Body of pancreas (tissue), 4 donors: Measurements from ENCODE around the gene B3GALT5. TPM values are rescaled to one million over a fixed set of nuclear protein-coding genes. Genes with fewer than 3 reads are reported as not detected.

ENCODE experiments used
- ATAC-seq: fragments of 150-250 bp; one replicate; pipeline ENCODE4 v1.9.1; 2016
- DNase-seq, 4 donors: peaks; one replicate each; pipeline ENCODE4 v3.0.0-alpha.2; 2019
- H3K27ac ChIP-seq, 4 donors: fragments of 200-600 bp; sonication (generic); 1 replicate in 3 of 4; 2 replicates in 1 of 4; pipeline versions ENCODE4 v1.5.1 to v1.6.1; 2016 to 2019; ENCODE audit warnings: mild to moderate bottlenecking in 1 of 4, mixed read lengths in 1 of 4, moderate library complexity in 1 of 4
- H3K27me3 ChIP-seq, 2 donors: fragments of 200-600 bp; sonication (generic); one replicate each; pipeline ENCODE4 v1.6.0; 2016; ENCODE audit warnings: mild to moderate bottlenecking in 1 of 2
- H3K36me3 ChIP-seq, 2 donors: fragments of 200-600 bp; sonication (generic); replicated peaks in 1 of 2; 2 replicates each; pipeline ENCODE4 v1.5.1; 2016; ENCODE audit warnings: low read depth in 2 of 2; ENCODE audit not compliant: insufficient read depth in 1 of 2
- H3K4me1 ChIP-seq: fragments of 200-600 bp; sonication (generic); one replicate; pipeline ENCODE4 v1.6.0; 2016
- H3K4me3 ChIP-seq, 2 donors: fragments of 200-600 bp; sonication (generic); 1 replicate in 1 of 2; 2 replicates in 1 of 2; pipeline ENCODE4 v1.5.1; 2016 to 2019
- H3K9me3 ChIP-seq, 3 donors: fragments of 200-600 bp; sonication (generic); 1 replicate in 2 of 3; 2 replicates in 1 of 3; pipeline ENCODE4 v1.5.1; 2016
- POLR2A ChIP-seq, 3 donors: fragments of 450-650 bp; IDR thresholded peaks; one replicate each; pipeline ENCODE4 v1.6.1; 2016; ENCODE audit warnings: antibody characterized with exemption in 3 of 3, mild to moderate bottlenecking in 2 of 3
- WGBS, 2 donors: methylation state at CpG; one replicate each; pipeline ENCODE4 v1.1.5; 2017; 5-methylcytosine and 5-hydroxymethylcytosine counted together
- intact Hi-C: fragments of 100-400 bp; cut with DNase I; formaldehyde crosslinking; loops from one replicate; pipeline ENCODE4 v1.15.1; 2023
- total RNA-seq, 2 donors: library from RNA; depleted of rRNA; stranded (reverse); fragments of >200 nt; gene quantifications; one replicate each; pipeline ENCODE4 v1.1.0, GENCODE V29; 2016
- TF ChIP-seq, protein P1 (sequence below), 7 experiments: fragments of 450-650 bp in 4 of 7; fragments of 200-600 bp in 3 of 7; sonication (generic) in 3 of 7; IDR thresholded peaks; one replicate each; pipeline ENCODE4 v1.5.1; 2016 to 2019; ENCODE audit warnings: antibody characterized with exemption in 7 of 7

The B3GALT5 gene
- total RNA-seq, 2 donors from 2014 or later, result 4.9 to 5.6 TPM

DNA sequence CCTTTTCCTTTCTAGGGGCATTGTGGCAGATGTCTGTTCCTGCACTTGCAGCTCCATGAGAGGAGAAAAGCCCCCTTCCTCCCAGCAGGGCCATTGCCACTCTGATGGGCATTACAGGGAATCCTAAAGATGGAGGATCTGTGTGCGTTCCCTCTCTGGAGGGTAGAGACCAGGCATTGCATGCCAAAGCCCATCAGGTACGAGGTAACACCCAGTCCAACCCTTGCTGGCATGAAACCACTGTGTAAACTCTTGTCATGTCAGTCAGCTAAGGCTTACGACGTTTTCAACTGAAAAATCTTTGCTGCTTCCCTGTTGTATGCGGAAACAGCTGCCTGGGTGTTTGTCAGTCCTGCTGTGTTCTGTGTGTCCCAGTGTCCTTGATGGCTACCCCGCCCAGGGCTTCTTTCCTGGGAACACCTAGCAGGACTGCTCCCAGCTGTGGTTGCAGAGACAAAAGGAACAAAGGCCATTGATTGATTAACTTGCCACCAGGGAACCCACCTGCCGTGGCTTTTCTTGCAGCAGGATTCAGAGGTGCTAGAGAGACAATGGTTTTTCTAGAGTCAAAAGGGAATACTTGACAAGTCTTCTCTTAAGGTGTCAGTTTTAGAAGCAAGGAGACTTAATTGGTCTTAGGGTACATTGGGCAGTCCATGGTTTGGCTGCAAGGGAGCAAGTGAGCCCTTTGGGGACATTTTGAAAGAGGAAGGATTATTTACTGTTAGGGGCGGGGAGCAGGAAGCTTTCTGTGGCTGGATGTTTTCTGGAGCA, 24.6 kb downstream of the B3GALT5 start:
- 26 to 40% methylated on average over 8 of the region's 8 CpGs for WGBS, 2 donors
- H3K9me3 ChIP-seq, result no peaks in the 10 kb centered on the region
- H3K27ac ChIP-seq, result peak overlapping the region; percentile 23 to 70 (median 62)
- peak; percentile 76 for ATAC-seq
- no peaks in the 10 kb centered on the region for H3K27me3 ChIP-seq
- intact Hi-C loops, result no loop called here
- peaks cover 44% of the 10 kb centered on the region for H3K4me1 ChIP-seq
- no peak overlapping the region for H3K4me3 ChIP-seq
- no peaks in the 10 kb centered on the region for H3K36me3 ChIP-seq
- peak; percentile 33 to 66 (median 48) for DNase-seq
- peak in 1 of 3 donors; percentile 24 for TF ChIP-seq POLR2A (IDR thresholded peaks at IDR 0.05)
- TF ChIP-seq, protein P1, sequence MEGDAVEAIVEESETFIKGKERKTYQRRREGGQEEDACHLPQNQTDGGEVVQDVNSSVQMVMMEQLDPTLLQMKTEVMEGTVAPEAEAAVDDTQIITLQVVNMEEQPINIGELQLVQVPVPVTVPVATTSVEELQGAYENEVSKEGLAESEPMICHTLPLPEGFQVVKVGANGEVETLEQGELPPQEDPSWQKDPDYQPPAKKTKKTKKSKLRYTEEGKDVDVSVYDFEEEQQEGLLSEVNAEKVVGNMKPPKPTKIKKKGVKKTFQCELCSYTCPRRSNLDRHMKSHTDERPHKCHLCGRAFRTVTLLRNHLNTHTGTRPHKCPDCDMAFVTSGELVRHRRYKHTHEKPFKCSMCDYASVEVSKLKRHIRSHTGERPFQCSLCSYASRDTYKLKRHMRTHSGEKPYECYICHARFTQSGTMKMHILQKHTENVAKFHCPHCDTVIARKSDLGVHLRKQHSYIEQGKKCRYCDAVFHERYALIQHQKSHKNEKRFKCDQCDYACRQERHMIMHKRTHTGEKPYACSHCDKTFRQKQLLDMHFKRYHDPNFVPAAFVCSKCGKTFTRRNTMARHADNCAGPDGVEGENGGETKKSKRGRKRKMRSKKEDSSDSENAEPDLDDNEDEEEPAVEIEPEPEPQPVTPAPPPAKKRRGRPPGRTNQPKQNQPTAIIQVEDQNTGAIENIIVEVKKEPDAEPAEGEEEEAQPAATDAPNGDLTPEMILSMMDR (IDR thresholded peaks at IDR 0.05), result no peak

DNA sequence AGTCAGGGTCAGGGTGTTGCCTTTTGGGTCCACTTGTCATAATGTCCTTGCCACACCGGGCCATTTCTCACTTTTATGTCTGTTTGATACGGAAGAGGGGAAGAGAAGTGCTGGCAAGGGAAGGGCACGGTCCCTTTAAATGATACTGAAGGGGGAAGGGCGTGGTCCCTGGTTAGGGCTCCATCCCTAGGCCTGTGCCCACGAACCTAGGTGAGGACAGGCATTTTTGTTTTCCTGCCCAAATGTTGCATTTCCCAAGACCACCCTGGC, 25.2 kb downstream of the B3GALT5 start:
- Histone ChIP-seq H3K36me3 (no peaks in the 10 kb centered on the region), H3K27ac (peak overlapping the region in 3 of 4 donors; percentile 59 to 70 (median 66)), H3K27me3 (no peaks in the 10 kb centered on the region), H3K4me1 (peaks cover 49% of the 10 kb centered on the region), H3K4me3 (no peak overlapping the region), H3K9me3 (no peaks in the 10 kb centered on the region)
- no peak for TF ChIP-seq POLR2A (IDR thresholded peaks at IDR 0.05)
- TF ChIP-seq, protein P1 (IDR thresholded peaks at IDR 0.05), result no peak
- ATAC-seq (no peak), DNase-seq (no peak)
- 66 to 79% methylated on average over 5 of the region's 5 CpGs for WGBS, 2 donors
- intact Hi-C loops, result no loop called here

DNA sequence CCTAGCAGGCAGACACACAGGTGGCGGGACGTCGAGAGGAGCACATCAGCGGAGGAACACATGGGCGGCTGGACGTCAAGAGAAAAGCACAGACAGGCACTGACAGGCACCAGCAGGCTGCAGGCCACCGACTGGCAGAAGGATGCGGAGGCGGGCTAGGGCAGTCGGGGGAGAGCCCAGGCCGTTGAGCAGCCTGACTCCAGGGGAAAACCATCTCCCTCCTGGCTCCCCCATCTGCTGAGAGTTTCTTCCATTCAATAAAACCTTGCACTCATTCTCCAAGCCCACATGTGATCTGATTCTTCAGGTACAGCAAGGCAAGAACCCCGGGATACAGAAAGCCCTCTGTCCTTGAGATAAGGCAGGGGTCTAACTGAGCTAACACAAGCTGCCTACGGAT, 25.5 kb downstream of the B3GALT5 start:
- 83 to 90% methylated on average over 2 to 13 of the region's 13 CpGs for WGBS, 2 donors

DNA sequence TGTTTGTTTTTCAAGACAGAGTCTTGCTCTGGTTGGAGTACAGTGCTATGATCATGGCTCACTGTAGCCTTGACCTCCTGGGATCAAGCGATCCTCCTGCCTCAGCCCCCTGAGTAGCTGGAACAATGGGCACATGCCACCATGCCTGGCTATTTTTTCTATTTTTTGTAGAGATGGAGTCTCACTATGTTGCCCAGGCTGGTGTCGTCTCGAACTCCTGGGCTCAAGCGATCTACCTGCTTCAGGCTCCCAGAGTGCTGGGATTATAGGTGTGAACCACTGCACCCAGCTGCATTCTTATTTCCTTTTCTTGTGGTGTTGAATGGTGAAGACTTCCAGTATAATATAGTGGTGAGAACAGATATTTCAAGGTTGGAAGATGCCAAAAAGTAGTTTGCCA, 28.0 kb downstream of the B3GALT5 start:
- WGBS, 2 donors, result 96 to 98% methylated on average over 4 of the region's 4 CpGs
- no peak for ATAC-seq
- no peaks in the 10 kb centered on the region for H3K36me3 ChIP-seq
- DNase-seq, result no peak
- H3K27me3 ChIP-seq, result no peaks in the 10 kb centered on the region
- TF ChIP-seq, protein P1 (IDR thresholded peaks at IDR 0.05), result no peak
- TF ChIP-seq POLR2A (IDR thresholded peaks at IDR 0.05), result no peak
- no peak overlapping the region for H3K27ac ChIP-seq
- peaks cover 74% of the 10 kb centered on the region for H3K4me1 ChIP-seq
- no peak overlapping the region for H3K4me3 ChIP-seq
- intact Hi-C loops, result no loop called here
- no peaks in the 10 kb centered on the region for H3K9me3 ChIP-seq

More for the DNA sequence above, 25.5 kb downstream of the B3GALT5 start:
- H3K9me3 ChIP-seq, result no peaks in the 10 kb centered on the region
- H3K27ac ChIP-seq, result peak overlapping the region in 3 of 4 donors; percentile 59 to 70 (median 66)
- no peak for ATAC-seq
- no peak for DNase-seq
- H3K27me3 ChIP-seq, result no peaks in the 10 kb centered on the region
- TF ChIP-seq, protein P1 (IDR thresholded peaks at IDR 0.05), result no peak
- TF ChIP-seq POLR2A (IDR thresholded peaks at IDR 0.05), result no peak
- H3K4me1 ChIP-seq, result peaks cover 53% of the 10 kb centered on the region
- intact Hi-C loops, result no loop called here
- H3K4me3 ChIP-seq, result no peak overlapping the region
- H3K36me3 ChIP-seq, result no peaks in the 10 kb centered on the region
